Caco-2 (cell line): ENCODE measurements around the gene CACNG4. TPM values are rescaled to one million over a fixed set of nuclear protein-coding genes. Genes with fewer than 3 reads are reported as not detected.

ENCODE experiments used
- BruUV-seq: library from RNA; stranded (reverse); fragments of 400-500 nt; replicated peaks from 2 replicates; lab custom pipeline; 2021; lab: Mats Ljungman, UMichigan
- CTCF ChIA-PET: fragments of 300-600 bp; sonication (Branson Sonifier 250); formaldehyde crosslinking; loops from one replicate; lab custom pipeline; 2022; ENCODE audit warnings: antibody characterized with exemption; lab: Charles Lee
- POLR2A ChIA-PET: fragments of 300-600 bp; sonication (Branson Sonifier 250); formaldehyde crosslinking; loops from one replicate; lab custom pipeline; 2022; ENCODE audit warnings: antibody characterized with exemption; lab: Charles Lee
- DNase-seq, 2 experiments: peaks; one replicate each; pipeline versions ENCODE4 v3.0.0 to v3.0.0-alpha.2; 2020 to 2022
- H3K27me3 ChIP-seq: replicated peaks from 2 replicates; pipeline ENCODE4 v1.6.0; 2011; ENCODE audit warnings: low read length; ENCODE audit not compliant: control insufficient read depth, insufficient read depth
- H3K36me3 ChIP-seq: 2 replicates; pipeline ENCODE4 v1.5.1; 2011; ENCODE audit warnings: low read length; ENCODE audit not compliant: control insufficient read depth, insufficient read depth
- H3K4me1 ChIP-seq: fragments of 250-450 bp; sonication (Bioruptor Pico); 2 replicates; pipeline ENCODE4 v1.5.1; 2020; ENCODE audit warnings: mild to moderate bottlenecking
- H3K4me3 ChIP-seq: 2 replicates; pipeline ENCODE4 v1.5.1; 2011; ENCODE audit warnings: low read depth, mild to moderate bottlenecking, control low read depth, low read length
- H3K9me3 ChIP-seq: fragments of 250-450 bp; sonication (Bioruptor Pico); 2 replicates; pipeline ENCODE4 v1.5.1; 2020; ENCODE audit warnings: mild to moderate bottlenecking, moderate library complexity
- H3K27ac Mint-ChIP-seq: one replicate; pipeline ENCODE4 v1.8.0; 2022; ENCODE audit warnings: mixed read lengths; ENCODE audit not compliant: unreplicated experiment
- H3K27me3 Mint-ChIP-seq: one replicate; pipeline ENCODE4 v1.8.0; 2022; ENCODE audit warnings: mixed read lengths; ENCODE audit not compliant: insufficient read depth, unreplicated experiment
- H3K36me3 Mint-ChIP-seq: one replicate; pipeline ENCODE4 v1.8.0; 2022; ENCODE audit warnings: mild to moderate bottlenecking, mixed read lengths; ENCODE audit not compliant: insufficient read depth, unreplicated experiment
- H3K4me1 Mint-ChIP-seq: one replicate; pipeline ENCODE4 v1.8.0; 2022; ENCODE audit warnings: low read depth, mixed read lengths; ENCODE audit not compliant: unreplicated experiment
- H3K4me3 Mint-ChIP-seq: one replicate; pipeline ENCODE4 v1.8.0; 2022; ENCODE audit warnings: mild to moderate bottlenecking, moderate library complexity, mixed read lengths; ENCODE audit not compliant: unreplicated experiment
- H3K9me3 Mint-ChIP-seq: one replicate; pipeline ENCODE4 v1.8.0; 2022; ENCODE audit warnings: mixed read lengths; ENCODE audit not compliant: unreplicated experiment
- CTCF ChIP-seq, 2 experiments: fragments of 200-600 bp in 1 of 2; IDR thresholded peaks; 1 replicate in 1 of 2; 2 replicates in 1 of 2; pipeline versions ENCODE4 v1.5.1 to v1.8.0; 2011 to 2022; ENCODE audit warnings: antibody characterized with exemption in 1 of 2, control low read depth in 1 of 2, inconsistent platforms in 1 of 2, low read depth in 1 of 2, low read length in 1 of 2, mild to moderate bottlenecking in 1 of 2, moderate library complexity in 1 of 2; ENCODE audit not compliant: insufficient read depth in 1 of 2, severe bottlenecking in 1 of 2, unreplicated experiment in 1 of 2
- intact Hi-C: fragments of 100-400 bp; cut with micrococcal nuclease; formaldehyde crosslinking; loops from one replicate; pipeline ENCODE4 v1.10.0; 2022; ENCODE audit not compliant: unreplicated experiment
- total RNA-seq: library from RNA; stranded (reverse); gene quantifications from 2 replicates; pipeline ENCODE4 v1.2.3, GENCODE V29; 2022

The CACNG4 gene
- total RNA-seq, 1 experiment from 2014 or later, result 12.8 TPM

DNA sequence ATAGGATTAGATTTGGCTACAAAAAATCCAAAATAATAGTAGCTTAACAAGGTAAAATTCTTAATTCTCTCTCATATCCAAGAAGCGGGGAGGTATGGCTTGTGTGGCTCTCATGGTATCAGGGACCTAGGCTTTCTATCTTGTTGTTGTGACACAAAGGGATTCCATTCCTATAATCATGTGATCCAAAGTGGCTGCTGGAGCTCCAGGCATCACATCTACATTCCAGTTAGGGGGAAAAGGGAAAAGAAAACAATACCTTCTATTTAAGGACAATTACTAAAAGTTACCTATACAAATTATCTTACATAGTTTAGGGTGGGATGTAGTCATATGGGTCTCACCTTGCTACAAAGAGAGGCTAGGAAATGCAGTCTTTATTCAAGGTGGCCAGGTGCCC lies 47.6 kb upstream of the CACNG4 start:
- H3K27me3 ChIP-seq, result no peaks in the 10 kb centered on the region
- H3K9me3 ChIP-seq, result no peaks in the 10 kb centered on the region
- Mint-ChIP-seq H3K36me3 (no peaks in the 10 kb centered on the region), H3K27ac (no peak overlapping the region), H3K9me3 (peaks cover 27% of the 10 kb centered on the region), H3K4me3 (no peak overlapping the region), H3K27me3 (no peaks in the 10 kb centered on the region), H3K4me1 (peaks cover 8% of the 10 kb centered on the region)
- H3K36me3 ChIP-seq, result no peaks in the 10 kb centered on the region
- BruUV-seq, result no TSS peak
- CTCF ChIA-PET, result interaction anchor here (0.6 to 2.3 kb wide), 3 partner anchors 35 to 59 kb away, joined by 3 to 11 read pairs (median 3); no protein-coding TSS in a partner anchor
- no peaks in the 10 kb centered on the region for H3K4me1 ChIP-seq
- TF ChIP-seq CTCF (IDR thresholded peaks at IDR 0.05; ENCODE audit: insufficient read depth in 1 of 2, low read depth in 1 of 2, low read length in 1 of 2, severe bottlenecking in 1 of 2, unreplicated experiment in 1 of 2), result no peak
- no peak overlapping the region for H3K4me3 ChIP-seq
- POLR2A ChIA-PET, result no interaction called here
- DNase-seq, result no peak
- intact Hi-C loops, result no loop called here

GRCh38 chr17:66918896-66919295 lies 45.6 kb upstream of the CACNG4 start:
- Mint-ChIP-seq H3K9me3 (peaks cover 22% of the 10 kb centered on the region), H3K27me3 (no peaks in the 10 kb centered on the region), H3K27ac (no peak overlapping the region), H3K4me1 (peaks cover 12% of the 10 kb centered on the region), H3K36me3 (no peaks in the 10 kb centered on the region), H3K4me3 (no peak overlapping the region)
- POLR2A ChIA-PET, result no interaction called here
- Histone ChIP-seq H3K4me1 (peaks cover 6% of the 10 kb centered on the region; the same call in 1 of the 2 replicates), H3K27me3 (no peaks in the 10 kb centered on the region), H3K9me3 (peaks cover 3% of the 10 kb centered on the region; the same call in 1 of the 2 replicates), H3K4me3 (no peak overlapping the region), H3K36me3 (no peaks in the 10 kb centered on the region)
- no peak for TF ChIP-seq CTCF (IDR thresholded peaks at IDR 0.05; ENCODE audit: insufficient read depth in 1 of 2, low read depth in 1 of 2, low read length in 1 of 2, severe bottlenecking in 1 of 2, unreplicated experiment in 1 of 2)
- CTCF ChIA-PET, result no interaction called here
- no TSS peak for BruUV-seq
- DNase-seq, result no peak
- intact Hi-C loops, result no loop called here

DNA sequence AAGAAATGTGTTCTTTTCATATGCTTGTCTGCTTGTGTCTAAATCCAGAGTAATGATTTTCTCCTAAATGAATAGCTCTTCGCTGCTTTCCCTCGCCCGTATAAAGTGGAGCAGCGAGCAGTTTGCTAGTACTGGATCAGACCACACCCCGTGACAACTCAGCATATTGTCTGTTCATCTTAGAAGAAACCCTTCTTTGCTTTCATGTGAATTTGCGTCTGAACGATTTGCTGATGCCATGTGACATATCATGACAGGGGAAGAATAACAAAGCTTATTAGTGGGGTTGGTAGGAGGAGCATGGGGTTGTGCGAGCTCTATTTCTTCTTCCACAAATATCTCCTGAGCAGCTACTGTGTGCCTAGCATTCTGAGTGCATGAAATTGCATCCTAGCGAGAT lies 44.1 kb upstream of the CACNG4 start:
- intact Hi-C loops, result no loop called here
- Histone ChIP-seq H3K36me3 (no peaks in the 10 kb centered on the region), H3K27me3 (no peaks in the 10 kb centered on the region), H3K4me1 (peaks cover 19% of the 10 kb centered on the region), H3K4me3 (no peak overlapping the region), H3K9me3 (peaks cover 3% of the 10 kb centered on the region; the same call in 1 of the 2 replicates)
- no peak overlapping the region for H3K4me3 Mint-ChIP-seq
- no peaks in the 10 kb centered on the region for H3K27me3 Mint-ChIP-seq
- H3K9me3 Mint-ChIP-seq, result peaks cover 22% of the 10 kb centered on the region
- H3K4me1 Mint-ChIP-seq, result peaks cover 19% of the 10 kb centered on the region
- H3K36me3 Mint-ChIP-seq, result no peaks in the 10 kb centered on the region
- ChIA-PET POLR2A (no interaction called here), CTCF (no interaction called here)
- no TSS peak for BruUV-seq
- no peak for TF ChIP-seq CTCF (IDR thresholded peaks at IDR 0.05; ENCODE audit: insufficient read depth in 1 of 2, low read depth in 1 of 2, low read length in 1 of 2, severe bottlenecking in 1 of 2, unreplicated experiment in 1 of 2)
- DNase-seq, result no peak
- no peak overlapping the region for H3K27ac Mint-ChIP-seq
